Activated CD8-positive, alpha-beta memory T cell treated with anti-CD3 and anti-CD28 coated beads, Interleukin-2, amount 50 U/mL, for 1 hour (primary cell): Measurements from ENCODE around the gene SLC41A3.

Source experiments
- DNase-seq: peaks from one replicate; pipeline ENCODE4 v3.0.0-alpha.2; 2020; ENCODE audit errors: extremely low read depth

Gene SLC41A3

DNA sequence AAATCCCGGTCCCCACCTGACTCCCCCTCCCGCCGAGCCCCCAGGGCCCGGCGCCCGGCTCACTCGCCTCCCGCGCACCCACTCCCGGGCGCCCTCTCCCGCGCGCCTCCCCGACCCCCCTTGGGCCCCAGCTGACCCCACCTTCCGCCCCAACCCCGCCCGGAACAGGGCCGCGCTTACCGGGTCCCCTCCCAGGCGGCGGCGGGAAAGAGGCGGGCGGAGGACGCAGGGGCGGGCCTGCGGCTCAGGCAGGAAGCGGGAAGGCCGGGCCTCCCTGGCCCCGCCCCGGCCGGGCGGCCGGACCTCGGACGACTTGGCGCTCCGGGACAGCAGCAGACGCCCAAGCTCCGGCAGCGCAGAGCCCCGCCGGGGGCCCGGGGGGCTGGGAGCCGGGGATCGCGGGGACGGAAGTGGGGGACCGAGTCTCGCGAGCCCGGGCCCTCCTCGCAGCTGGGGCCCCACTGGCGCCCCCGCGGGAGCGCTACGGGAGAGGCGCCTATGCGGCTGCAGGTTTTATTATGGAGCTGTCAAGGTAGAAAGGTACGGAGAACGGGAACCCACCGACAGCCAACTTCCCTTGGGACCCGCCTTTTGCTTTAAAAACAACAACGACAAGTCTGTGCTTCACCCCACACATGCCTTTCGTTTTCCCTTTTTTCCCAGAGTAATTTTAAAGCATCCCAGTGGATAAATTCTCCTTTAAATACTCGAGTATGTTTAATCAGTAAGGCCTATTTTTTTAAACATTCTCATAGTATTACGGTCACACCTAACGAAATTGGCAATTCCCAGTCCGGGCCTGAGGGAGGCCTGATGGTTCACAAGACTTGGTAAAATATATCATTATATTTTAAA, at the start of gene SLC41A3:
TSS of gene SLC41A3 (minus strand) at position 212 of the 855 bp plus-strand sequence. CDS start 15,905 bp downstream, outside the sequence.
- peak; percentile 36 for DNase-seq

DNA sequence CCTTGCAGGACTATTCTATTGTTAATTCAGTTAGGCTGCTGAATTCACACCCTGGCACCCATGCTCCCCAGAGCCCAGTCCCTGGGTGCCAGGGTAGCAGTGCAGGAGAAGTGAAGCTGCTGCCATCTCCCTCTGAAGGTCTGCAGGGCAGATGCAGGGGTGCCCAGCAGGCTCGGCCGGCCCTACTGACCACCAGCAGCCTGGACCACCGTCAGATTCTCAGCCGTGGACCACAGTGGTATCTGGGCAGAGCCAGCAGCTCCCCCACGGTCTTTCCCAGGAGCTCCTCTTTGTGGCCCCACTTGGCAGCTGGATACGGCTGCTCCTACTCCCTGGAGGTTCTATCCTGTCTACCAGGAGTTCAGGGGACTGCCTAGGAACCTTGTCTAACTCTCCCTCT, 49.7 kb upstream of the SLC41A3 start:
- no peak for DNase-seq

DNA sequence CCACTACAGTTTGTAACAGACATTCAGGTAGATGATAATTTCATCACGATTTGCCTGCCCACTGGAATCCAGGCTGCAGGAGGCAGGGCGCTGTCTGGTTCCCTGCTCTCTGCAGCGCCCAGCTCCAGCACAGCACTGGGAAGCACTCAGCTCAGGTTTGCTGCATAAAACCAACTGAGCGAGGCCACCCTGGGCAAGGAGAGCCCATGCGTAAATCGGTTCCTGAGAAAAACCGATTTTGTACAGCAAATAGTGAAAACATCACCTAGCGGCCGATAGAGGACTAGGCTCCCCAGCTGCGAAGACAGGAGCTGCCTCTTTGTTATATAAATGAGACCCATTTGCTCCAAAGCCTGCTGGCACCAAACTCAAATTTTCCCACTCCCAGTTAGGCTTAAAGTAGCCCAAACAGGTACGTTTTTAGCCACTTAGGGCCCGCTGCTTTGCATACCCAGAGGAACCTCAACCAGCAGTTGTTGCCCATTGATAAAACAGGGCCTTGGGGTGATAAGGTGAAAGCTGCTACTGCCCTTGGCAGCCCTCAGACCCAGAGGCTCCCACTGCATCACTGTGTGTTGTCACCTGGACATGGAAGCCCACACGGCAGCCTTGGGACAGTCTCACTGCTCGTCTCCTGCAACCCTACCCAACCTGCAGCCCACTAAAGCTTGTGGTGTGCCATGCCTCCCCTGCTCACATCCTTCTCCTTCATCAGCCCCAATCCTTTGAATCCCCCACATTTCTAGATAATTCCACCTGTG, 49.0 kb upstream of the SLC41A3 start:
- DNase-seq = no peak

DNA sequence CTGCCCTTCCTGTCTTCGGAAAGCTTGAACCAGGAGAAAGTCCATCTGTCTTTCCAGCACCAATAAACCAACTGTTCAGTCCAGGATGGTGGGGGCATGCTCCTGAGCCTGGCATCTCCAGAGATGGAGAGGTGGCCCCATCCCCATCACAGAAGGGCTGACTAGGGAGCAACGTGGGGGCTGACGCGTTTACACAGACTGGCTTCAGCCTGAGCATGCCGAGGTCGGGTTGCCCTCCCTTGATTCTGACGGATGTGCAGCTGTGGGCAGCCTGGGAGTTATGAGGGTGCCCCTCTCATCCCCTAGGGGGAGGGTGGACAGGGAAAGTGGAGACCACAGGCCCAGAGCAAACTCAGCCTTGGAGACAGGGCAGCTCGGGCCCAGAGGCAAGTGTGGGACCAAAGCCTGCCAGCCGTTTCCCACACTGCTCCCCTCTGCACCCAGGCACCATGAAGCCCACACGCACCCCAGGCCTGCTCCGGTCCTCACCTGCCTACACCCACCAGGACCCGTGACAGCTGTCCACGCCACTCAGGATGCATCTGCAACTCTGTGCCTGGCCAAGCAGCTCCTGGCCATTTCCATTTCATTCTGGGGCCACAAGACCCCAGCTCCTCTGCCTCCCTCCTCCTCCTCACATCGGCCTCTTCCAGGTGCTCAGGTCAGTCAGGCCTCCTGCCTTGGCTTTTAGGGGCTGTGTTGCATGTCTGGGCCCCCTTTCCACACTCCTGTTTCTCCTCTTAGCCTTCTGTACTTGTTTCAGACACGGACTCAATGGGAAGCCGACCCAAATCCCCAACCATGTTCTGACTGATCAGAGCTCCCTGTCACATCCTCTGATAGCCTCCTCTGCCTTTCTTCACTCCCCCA, 48.2 kb upstream of the SLC41A3 start:
- no peak for DNase-seq

DNA sequence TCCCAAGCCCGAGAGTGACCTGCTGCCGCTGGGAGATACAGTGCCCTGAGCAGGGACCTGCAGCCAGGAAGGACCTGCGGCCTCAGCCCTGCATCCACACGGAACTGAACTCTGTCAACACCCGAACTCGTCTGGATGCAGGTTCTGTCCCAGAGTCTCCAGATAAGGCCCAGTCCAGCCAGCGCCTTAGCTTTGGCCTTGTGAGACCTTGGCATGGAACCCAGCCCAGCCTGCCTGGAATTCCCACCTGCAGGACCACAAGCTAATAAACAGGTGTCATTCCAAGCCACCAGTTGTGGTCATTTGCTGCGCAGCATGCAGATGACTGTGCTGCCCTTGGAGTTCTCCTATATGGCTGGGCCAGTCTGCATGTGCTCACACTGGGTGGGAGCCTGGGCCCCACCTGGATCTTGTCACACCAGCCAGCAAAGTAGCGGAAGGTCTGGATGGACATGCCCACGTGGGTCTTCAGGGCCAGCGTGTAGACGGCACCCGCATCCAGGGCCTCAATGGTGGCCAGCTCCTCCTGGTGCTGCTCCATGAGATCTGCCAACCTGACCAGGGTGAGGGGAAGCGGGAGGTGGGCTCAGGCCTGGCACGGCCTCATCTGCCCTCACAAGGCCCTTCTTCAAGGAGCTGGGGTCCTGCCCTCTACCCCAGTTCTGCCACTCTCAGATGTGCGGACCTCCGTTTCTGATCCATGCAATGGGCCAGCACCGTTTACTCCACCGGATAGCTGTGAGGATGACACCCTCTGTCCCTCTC, 47.2 kb upstream of the SLC41A3 start:
- no peak for DNase-seq

DNA sequence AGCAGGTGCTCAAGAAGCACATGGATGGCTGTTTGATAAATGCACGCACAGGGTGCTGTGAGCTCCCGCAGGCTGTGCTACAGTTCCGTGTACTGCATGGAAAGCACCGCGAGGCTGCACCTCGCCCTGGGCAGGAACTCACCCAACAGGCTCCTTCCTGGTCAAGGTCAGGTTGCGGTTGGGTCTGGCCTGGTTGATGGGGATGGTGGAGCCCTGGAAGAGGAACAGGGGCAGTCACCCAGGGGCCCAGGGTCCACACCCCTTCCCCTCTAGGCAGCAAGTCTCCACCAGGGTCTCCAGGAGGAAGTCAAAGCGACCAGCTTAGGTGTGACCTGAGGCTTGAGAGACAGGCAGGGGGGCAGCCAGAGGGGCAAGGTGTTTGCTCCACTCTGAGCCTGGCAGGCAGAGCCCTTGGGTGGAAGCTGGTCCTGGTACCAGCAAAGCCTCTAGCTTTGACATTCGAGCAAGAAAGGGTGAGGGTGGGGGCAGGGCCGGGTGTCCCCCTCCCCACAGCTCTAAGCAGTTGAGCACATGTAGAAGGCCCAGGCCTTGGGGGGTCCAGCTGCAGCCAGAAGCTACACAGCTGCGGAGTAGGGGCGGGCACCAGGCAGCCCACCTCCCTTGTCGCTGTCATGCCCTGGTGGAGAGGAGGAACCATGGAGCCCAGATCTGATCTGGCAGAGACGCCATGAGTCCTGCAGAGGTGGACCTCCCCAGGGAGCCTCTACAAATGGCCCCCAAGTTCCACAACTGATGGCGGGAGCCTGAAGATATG, 46.3 kb upstream of the SLC41A3 start:
- DNase-seq = no peak

DNA sequence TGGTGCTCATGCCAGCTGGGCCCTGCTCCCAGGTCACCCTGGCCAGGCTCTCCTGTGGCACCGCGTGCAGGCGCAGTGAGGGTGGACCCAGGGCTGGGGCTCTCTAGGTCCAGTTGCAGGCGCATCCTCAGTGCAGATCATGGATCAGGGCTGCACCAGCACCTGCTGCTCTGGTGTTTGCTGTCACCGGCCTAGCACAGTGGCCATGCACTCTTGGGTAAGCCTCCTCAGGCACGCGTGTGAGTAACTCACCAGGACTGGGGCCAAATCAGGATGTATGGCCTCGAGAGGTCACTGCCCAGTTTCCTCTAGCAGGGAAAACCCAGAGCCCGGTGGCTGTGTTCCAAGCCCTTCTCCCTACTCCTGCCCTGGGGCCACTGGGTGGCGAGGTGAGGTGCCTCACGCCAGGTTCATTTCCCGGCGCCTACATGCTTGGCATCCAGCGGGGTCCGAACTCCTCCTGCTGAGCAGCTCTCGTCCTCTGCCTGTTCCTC, 45.5 kb upstream of the SLC41A3 start:
- no peak for DNase-seq

DNA sequence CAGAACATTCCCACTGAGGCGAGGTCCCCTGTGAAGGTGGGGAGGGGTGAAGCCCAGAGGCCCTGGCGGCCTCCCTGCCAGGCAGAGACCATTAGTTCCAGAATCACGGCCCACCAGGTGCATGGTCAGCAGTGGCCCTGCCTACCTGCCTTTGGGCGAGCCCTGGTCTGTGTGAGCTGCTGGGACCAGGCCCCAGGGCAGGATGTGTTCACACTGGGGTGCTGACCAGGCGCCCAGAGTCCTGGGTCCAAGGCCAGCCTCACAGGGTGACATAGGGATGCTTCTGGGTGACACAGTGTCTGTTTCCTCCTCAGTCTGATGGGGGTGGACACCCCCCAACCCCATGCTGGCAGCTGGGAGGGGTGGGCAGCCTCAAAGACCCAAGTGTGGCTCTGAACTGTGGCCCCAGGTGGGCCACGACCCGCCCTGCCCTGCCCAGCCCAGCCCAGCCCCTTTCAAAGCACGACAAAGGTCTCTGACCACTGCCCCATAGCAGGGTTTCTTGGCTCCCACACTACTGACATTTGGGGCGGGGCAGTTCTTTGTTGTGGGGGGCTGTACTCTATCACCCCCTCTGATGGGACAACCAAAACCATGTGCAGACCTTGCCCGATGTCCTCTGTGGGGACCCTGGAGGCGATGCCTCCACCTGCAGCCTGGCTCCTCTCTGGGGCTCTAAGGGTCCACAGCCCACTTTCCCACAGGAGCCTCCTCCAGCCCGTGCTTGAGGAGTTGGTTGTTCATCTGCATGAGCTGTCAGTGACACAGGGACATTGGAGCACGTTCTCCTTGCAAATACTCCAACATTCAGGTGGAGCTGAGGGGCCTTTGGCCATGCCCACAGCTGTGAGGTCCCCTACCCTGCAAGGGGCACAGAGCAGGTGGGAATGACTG, 44.8 kb upstream of the SLC41A3 start:
- no peak for DNase-seq

DNA sequence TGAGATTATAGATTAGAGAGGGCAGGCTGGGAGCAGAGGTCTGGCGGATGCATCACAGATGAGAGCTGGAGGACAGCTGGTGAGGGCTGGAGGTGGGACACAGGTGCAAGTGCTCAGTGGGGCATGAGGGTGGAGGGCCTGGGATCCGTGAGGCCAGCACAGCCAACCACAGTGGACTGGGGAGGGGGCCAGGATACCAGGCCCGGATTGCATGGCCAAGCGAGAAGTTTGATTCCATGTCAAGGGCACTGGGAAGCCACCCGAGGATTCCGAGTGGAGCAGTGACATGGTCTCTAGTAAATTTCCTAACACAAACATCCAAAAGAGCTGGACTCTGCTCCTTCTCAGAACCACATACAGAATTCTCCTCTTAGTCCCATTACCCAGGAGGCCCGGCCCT, 44.0 kb upstream of the SLC41A3 start:
- DNase-seq = no peak

DNA sequence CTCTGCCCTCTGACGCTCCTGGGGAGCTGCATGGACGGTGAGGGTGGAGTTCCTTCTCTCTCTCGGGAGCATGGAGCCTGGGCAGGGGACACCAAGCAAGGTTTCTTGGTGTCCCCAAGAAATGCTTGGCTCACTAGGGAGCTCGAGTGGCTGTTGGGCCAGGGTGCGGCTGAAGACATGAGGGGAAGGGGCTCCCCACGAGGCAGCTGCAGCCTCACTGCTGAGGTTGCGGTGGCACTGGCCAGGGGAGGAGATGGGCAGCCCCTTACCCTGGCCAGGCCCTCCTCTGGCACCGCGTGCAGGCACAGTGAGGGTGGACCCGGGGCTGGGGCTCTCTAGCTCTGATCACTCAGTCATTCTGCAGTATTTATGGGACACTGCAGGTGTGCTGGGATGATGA, 43.5 kb upstream of the SLC41A3 start:
- no peak for DNase-seq

DNA sequence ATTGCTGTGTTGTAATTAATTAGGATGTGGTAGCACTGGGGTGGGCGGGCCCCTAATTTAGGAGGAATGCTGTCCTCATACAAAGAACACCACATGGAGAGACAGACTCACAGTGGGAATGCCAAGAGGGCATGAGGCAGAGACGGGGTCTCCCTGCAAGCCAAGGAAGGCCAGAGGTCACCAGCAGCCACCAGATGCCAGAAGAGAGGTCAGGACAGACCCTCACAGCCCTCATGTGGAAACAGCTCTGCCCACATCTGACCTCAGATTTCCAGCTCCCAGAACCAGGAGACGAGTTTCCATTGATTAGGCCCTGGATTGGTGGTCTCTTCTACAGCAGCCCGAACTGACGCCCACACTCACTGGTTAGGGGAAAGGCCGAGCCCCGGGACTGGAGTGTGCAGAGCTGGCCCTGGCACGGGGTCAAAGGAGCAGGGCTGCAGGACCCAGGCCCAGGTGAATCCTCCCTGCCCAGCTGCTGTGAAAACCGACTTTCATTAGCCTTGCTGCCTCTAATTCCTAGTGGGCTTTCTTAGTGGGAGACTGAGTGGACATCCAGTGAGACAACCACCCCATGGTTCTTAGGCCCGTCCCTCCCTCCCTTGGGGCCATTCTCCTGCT, 43.0 kb upstream of the SLC41A3 start:
- DNase-seq = no peak

DNA sequence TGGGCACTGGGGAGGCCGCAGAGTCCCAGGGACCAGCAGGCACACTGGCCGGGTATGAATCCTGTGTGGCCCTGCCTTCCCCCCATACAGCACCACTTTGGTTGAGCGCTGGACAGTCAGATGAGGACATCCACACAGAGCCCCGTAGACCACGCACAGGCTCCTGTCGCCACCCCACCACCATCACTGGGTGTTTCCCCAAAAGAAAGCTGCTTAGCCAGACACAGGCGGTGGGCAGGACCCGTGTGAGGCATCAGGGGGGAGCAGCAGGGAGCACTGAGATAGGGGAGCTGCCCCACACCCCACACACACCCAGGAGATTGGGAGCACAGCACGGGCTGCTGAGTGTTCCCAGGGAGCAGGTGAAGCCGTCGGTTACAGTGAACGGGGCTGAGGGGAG, 42.4 kb upstream of the SLC41A3 start:
- no peak for DNase-seq

DNA sequence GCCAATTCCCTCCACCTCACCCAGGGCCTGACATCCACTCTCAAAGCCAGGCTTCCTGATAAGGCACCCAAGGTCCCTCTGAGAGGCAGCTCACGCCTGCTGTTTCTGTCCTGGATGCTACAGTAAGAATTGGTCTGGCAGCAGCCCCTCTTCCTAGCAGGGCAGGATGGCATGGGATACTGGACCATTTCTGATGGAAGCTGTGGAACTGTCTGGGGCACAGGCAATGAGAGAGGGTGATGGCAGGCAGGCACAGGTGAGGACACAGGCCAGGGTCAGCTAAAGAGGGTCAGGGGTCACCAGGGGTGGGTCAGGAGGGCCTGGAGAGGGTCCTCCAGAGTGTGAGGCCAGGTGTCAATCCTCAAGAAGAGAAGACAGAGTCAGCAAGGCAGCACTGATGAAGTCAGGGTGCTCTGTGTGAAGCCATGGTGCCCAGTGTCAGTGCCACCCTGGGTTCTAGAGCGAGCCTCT, 41.9 kb upstream of the SLC41A3 start:
- no peak for DNase-seq

DNA sequence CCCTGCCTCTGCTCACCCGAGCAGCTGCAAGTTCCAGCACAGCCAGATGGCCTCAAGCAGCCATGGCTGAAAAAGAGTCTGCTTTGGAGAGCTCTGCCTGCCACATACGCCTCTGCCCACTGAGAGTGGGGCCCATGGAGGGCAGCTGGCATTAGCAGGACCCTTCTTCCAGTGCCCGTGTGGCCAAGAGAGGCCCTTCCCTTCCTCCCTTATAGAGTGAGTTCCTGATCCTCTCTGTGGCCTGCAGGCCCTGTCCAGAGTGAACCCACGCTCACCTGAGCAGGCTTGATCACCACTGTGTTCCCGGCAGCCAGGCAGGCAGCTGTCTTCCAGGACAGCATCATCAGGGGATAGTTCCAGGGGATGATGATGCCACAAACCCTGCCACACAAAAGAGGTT, 41.4 kb upstream of the SLC41A3 start:
- DNase-seq = no peak

DNA sequence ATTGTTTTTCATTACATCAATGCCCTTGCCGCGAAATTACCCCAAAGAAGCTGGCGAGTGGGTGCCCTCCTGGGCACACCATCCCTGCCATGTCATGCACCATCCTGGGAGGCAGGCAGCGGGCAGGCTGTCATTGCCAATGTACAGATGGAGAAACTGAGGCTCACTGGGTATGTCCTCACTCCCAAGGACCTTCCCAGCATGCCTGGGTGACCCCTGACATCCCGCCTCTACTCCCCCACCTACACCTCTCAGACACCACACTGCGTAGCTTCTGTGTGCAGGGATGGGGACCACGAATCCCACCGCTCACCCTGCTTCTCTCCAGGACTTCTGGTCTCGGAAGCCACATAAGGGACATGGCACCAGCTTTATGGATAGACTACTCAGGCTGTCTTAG, 41.0 kb upstream of the SLC41A3 start:
- DNase-seq = no peak

DNA sequence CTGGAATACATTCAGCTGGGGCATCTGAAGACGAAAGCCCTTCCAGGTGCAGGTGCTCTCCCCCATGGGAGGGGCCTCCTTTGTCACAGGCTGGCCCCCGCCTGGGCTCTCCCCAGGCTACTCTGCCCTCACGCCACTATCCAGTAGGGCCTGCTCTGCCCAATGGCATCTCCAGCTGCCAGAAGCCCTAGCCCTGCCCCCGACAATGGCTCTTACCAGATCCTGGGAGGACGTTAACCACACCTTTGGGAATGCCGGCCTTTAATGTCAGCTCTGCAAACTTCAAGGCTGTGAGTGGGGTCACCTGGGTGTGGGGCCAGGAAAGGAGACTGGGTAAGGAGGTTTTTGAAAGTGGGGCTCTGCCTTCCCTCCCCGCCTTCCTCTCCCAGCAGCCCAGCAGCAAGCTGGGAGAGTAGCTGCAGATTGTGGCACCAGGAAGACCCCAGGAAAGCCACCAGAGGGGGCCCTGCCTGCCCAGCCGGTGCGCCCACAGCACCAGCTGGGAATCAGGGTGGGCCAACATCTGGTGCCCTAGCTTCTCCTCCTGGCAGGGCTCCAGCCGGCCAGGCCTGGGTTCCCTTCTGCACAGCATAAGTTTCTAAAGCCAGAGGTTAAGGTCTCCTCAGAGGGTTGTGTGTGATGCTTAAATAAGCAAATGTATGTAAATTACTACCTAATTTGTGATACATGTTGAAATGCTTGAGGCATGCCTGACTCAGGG, 40.4 kb upstream of the SLC41A3 start:
- DNase-seq = no peak

DNA sequence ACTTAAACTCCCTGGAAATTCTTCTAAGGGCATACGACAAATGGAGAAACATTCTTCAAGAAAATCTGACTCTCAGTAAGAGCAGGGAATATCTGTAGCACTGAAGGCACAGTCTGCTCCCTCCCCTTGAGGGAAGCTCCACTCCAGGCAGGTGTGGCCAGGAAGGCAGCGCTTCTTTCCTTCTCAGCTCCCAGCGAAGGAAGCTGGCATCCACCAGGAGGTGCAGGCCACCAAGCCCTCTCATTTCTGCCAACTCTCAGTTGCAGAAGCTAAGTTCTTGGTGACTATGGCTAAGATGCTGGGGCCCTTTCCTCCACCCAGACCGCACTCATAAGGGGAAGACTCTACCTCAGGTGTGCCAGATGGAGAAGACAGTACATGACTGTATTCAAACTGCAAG, 37.7 kb upstream of the SLC41A3 start:
- DNase-seq = no peak

DNA sequence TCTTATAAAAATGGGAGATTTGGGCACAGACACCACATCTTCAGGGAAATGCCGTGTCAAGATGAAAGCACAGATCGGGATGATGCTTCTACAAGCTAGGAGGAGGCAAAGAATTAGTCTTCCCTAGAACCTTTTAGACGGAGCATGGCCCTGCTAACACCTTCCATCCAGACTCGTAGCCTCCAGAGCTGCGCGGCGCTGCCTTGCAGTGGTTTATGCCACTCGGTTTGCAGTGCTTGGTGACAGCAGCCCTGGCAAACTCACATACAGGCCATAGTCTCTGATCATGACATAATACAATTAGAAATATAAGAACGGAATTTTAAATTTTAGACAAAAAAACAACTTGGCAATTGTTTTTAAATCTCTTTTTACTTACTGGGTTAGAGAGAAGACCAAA, 37.1 kb upstream of the SLC41A3 start:
- no peak for DNase-seq
